Neuronal stem cell (in vitro differentiated cells): ENCODE measurements around the gene TPM2.

Source experiments
- DNase-seq: peaks from one replicate; pipeline ENCODE4 v3.0.0-alpha.2; 2013; ENCODE audit warnings: low spot score
- H2AFZ ChIP-seq: one replicate; pipeline ENCODE4 v1.6.1; 2013; ENCODE audit warnings: mild to moderate bottlenecking, low read length, inconsistent platforms
- H2AK5ac ChIP-seq: 2 replicates; pipeline ENCODE4 v1.6.1; 2013; ENCODE audit warnings: low read depth, mild to moderate bottlenecking, inconsistent platforms, low read length, moderate library complexity, mixed read lengths
- H2BK120ac ChIP-seq: 2 replicates; pipeline ENCODE4 v1.6.1; 2013; ENCODE audit warnings: low read depth, mild to moderate bottlenecking, inconsistent platforms, low read length, moderate library complexity, mixed read lengths
- H2BK12ac ChIP-seq: one replicate; pipeline ENCODE4 v1.6.1; 2013; ENCODE audit warnings: low read length, inconsistent platforms
- H2BK15ac ChIP-seq: 2 replicates; pipeline ENCODE4 v1.6.1; 2013; ENCODE audit warnings: mild to moderate bottlenecking, low read length, inconsistent platforms, mixed read lengths
- H2BK5ac ChIP-seq: one replicate; pipeline ENCODE4 v1.6.1; 2013; ENCODE audit warnings: inconsistent platforms, mild to moderate bottlenecking, low read length, moderate library complexity
- H3K14ac ChIP-seq: one replicate; pipeline ENCODE4 v1.6.1; 2013; ENCODE audit warnings: low read length, inconsistent platforms
- H3K18ac ChIP-seq: 2 replicates; pipeline ENCODE4 v1.6.1; 2013; ENCODE audit warnings: low read length, inconsistent platforms
- H3K23ac ChIP-seq: 2 replicates; pipeline ENCODE4 v1.6.1; 2013; ENCODE audit warnings: low read depth, mild to moderate bottlenecking, mixed read lengths, low read length, inconsistent platforms; ENCODE audit not compliant: poor library complexity
- H3K27ac ChIP-seq: replicated peaks from 3 replicates; pipeline ENCODE4 v1.5.1; 2013; ENCODE audit warnings: low read length, inconsistent platforms
- H3K27me3 ChIP-seq, 3 experiments: 2 replicates each; pipeline ENCODE4 v1.6.1; 2013; ENCODE audit warnings: low read length in 3 of 3, mild to moderate bottlenecking in 2 of 3, inconsistent platforms in 1 of 3, low read depth in 1 of 3, mixed read lengths in 1 of 3, moderate library complexity in 1 of 3; ENCODE audit not compliant: control insufficient read depth in 3 of 3, insufficient read depth in 3 of 3
- H3K36me3 ChIP-seq, 2 donors: replicated peaks in 1 of 2; 2 replicates each; pipeline ENCODE4 v1.6.1; 2013; ENCODE audit warnings: low read length in 2 of 2; ENCODE audit not compliant: control insufficient read depth in 2 of 2, insufficient read depth in 2 of 2
- H3K4ac ChIP-seq: 2 replicates; pipeline ENCODE4 v1.6.1; 2013; ENCODE audit warnings: inconsistent platforms, mild to moderate bottlenecking, low read length, moderate library complexity
- H3K4me1 ChIP-seq, 2 donors: 1 replicate in 1 of 2; 2 replicates in 1 of 2; pipeline ENCODE4 v1.6.1; 2013; ENCODE audit warnings: low read length in 2 of 2, low read depth in 1 of 2; ENCODE audit not compliant: control insufficient read depth in 2 of 2, insufficient read depth in 1 of 2
- H3K4me2 ChIP-seq: one replicate; pipeline ENCODE4 v1.6.1; 2013; ENCODE audit warnings: mild to moderate bottlenecking, low read length, inconsistent platforms; ENCODE audit not compliant: insufficient read depth, poor library complexity, severe bottlenecking
- H3K4me3 ChIP-seq, 2 donors: 2 replicates each; pipeline ENCODE4 v1.5.1; 2013; ENCODE audit warnings: low read length in 2 of 2, mild to moderate bottlenecking in 2 of 2, inconsistent platforms in 1 of 2, moderate library complexity in 1 of 2
- H3K79me1 ChIP-seq: one replicate; pipeline ENCODE4 v1.6.1; 2013; ENCODE audit warnings: low read depth, mild to moderate bottlenecking, inconsistent platforms, low read length, moderate library complexity
- H3K9ac ChIP-seq: one replicate; pipeline ENCODE4 v1.6.1; 2013; ENCODE audit warnings: mild to moderate bottlenecking, low read depth, low read length, inconsistent platforms; ENCODE audit not compliant: poor library complexity
- H3K9me3 ChIP-seq, 2 donors: replicated peaks in 1 of 2; 2 replicates each; pipeline versions ENCODE3 to v1.6.1; 2013; ENCODE audit warnings: low read length in 2 of 2, mild to moderate bottlenecking in 2 of 2, inconsistent platforms in 1 of 2, low read depth in 1 of 2, mixed read lengths in 1 of 2, moderate library complexity in 1 of 2; ENCODE audit not compliant: control insufficient read depth in 2 of 2, insufficient read depth in 1 of 2
- H4K8ac ChIP-seq: one replicate; pipeline ENCODE4 v1.6.1; 2013; ENCODE audit warnings: low read depth, mild to moderate bottlenecking, inconsistent platforms, low read length, moderate library complexity
- H4K91ac ChIP-seq: one replicate; pipeline ENCODE4 v1.6.1; 2013; ENCODE audit warnings: low read length, low read depth, mild to moderate bottlenecking, inconsistent platforms; ENCODE audit not compliant: poor library complexity
- WGBS, 2 donors: extraction: QIAGEN DNeasy Blood & Tissue Kit; methylation state at CpG; one replicate each; pipeline ENCODE4 v1.1.7; 2013; ENCODE audit warnings: missing lambda C conversion rate in 2 of 2, mixed read lengths in 1 of 2; ENCODE audit not compliant: insufficient read length in 2 of 2, insufficient replicate concordance in 1 of 2; ENCODE audit errors: extremely low coverage in 2 of 2; 5-methylcytosine and 5-hydroxymethylcytosine counted together

Gene TPM2

DNA sequence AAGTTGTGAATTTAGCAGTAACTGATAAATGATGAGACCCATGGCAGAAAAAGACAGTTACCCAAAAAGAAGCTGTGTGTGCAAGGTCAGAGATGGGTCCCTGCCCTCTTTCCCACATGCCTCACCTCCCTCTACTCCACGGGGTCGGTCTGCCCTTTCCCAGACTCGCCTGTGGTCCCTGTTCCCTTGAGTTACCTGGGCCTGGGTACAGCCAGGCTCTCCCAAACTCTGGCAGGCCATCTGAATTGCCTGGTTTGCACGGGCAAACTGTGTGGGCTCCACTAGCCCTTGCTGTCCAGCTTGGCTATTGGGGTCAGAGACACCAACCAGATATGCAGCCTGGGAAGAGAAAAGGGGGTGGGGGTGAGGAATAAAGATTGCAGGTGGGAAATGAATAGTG is 18.4 kb upstream of the TPM2 start:
- Histone ChIP-seq H3K36me3 (peaks cover 77 to 94% of the 10 kb centered on the region in 2 donors), H2AFZ (no peak overlapping the region), H2BK15ac (no peak overlapping the region), H4K8ac (no peak overlapping the region), H3K27me3 (no peaks in the 10 kb centered on the region), H3K27ac (no peak overlapping the region), H3K79me1 (no peaks in the 10 kb centered on the region), H4K91ac (no peak overlapping the region), H2AK5ac (no peak overlapping the region), H3K9ac (no peak overlapping the region), H3K4me2 (no peak overlapping the region), H2BK120ac (no peak overlapping the region), H3K14ac (no peak overlapping the region), H3K9me3 (no peaks in the 10 kb centered on the region), H3K4me1 (no peaks in the 10 kb centered on the region), H2BK5ac (no peak overlapping the region), H3K4ac (no peak overlapping the region), H3K23ac (no peak overlapping the region), H3K18ac (no peak overlapping the region), H2BK12ac (no peak overlapping the region), H3K4me3 (no peak overlapping the region)
- DNase-seq: no peak
- no CpG with 5 or more reads among the region's 4 CpGs for WGBS, 2 donors

DNA sequence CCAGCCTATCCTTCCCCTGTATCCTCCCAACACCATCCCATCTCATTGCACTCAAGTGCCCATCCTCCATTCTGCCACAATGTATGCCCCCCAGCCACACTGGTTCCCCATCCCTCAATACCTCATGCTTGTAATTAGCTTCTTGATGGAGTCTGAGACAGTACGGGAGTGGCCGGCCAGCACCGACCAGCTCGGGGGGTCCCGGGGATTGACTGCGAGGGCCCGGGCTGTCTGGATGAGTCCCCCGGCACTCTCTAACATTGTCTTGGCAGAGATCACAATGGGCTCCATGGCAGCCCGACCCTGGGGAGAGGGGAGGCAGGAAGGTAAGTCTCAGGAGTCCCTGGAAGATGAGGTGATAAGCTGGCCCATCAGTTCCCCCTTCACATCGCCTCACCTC is 17.2 kb upstream of the TPM2 start:
- H3K18ac ChIP-seq: no peak overlapping the region
- no peak overlapping the region for H2AFZ ChIP-seq
- no peak overlapping the region for H2AK5ac ChIP-seq
- H2BK5ac ChIP-seq: no peak overlapping the region
- no peak overlapping the region for H2BK120ac ChIP-seq
- H4K8ac ChIP-seq: no peak overlapping the region
- H3K9ac ChIP-seq: peak overlapping the region; percentile 3
- no CpG with 5 or more reads among the region's 10 CpGs for WGBS, 2 donors
- H3K4me1 ChIP-seq: no peaks in the 10 kb centered on the region
- H3K36me3 ChIP-seq: peaks cover 75 to 94% of the 10 kb centered on the region in 2 donors
- DNase-seq: no peak
- no peak overlapping the region for H3K4me2 ChIP-seq
- H4K91ac ChIP-seq: no peak overlapping the region
- H3K9me3 ChIP-seq: no peaks in the 10 kb centered on the region
- H3K4ac ChIP-seq: no peak overlapping the region
- H2BK15ac ChIP-seq: no peak overlapping the region
- no peak overlapping the region for H3K23ac ChIP-seq
- H3K4me3 ChIP-seq: peak overlapping the region in 1 of 2 donors; percentile 35
- H3K27me3 ChIP-seq: no peaks in the 10 kb centered on the region
- H2BK12ac ChIP-seq: no peak overlapping the region
- H3K79me1 ChIP-seq: no peaks in the 10 kb centered on the region
- H3K14ac ChIP-seq: no peak overlapping the region
- no peak overlapping the region for H3K27ac ChIP-seq

DNA sequence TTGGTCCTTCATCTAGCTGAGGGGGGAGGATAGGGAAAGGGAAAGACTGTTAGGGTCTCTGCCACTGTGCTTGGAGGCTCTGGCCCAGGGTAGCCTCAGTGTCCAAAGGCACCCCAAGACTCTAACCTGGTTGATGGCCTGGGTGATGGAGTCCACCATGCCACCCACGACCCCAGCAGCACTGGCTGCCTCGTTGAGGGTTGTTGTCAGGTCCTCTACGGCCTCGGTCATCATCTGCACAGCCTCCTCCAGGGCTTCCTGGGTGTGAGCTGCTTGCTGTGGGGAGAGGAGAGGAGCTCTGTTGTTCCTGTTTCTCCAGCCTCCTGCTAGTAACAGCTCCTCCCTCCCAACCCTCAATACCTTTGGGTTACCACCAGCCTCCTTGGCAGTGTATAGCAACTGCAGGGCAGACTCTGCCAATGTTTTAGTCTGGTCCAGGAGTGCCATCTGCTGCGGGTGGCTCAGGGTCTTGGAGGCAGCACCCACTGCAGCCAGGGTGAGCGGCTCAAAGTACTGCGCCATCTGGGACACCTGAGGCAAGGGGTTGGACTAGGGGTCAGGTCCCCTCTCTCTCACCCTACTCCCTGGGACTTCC is 16.2 kb upstream of the TPM2 start:
- no peak overlapping the region for H4K8ac ChIP-seq
- no peak overlapping the region for H3K9ac ChIP-seq
- no peaks in the 10 kb centered on the region for H3K9me3 ChIP-seq
- no peak overlapping the region for H4K91ac ChIP-seq
- WGBS, 2 donors: no CpG with 5 or more reads among the region's 7 CpGs
- no peak overlapping the region for H3K4me2 ChIP-seq
- no peak overlapping the region for H3K4ac ChIP-seq
- no peak overlapping the region for H2BK12ac ChIP-seq
- no peak overlapping the region for H3K4me3 ChIP-seq
- H3K18ac ChIP-seq: no peak overlapping the region
- no peak for DNase-seq
- peaks cover 74 to 94% of the 10 kb centered on the region in 2 donors for H3K36me3 ChIP-seq
- H2AFZ ChIP-seq: no peak overlapping the region
- H3K79me1 ChIP-seq: no peaks in the 10 kb centered on the region
- H3K23ac ChIP-seq: no peak overlapping the region
- H2AK5ac ChIP-seq: no peak overlapping the region
- no peak overlapping the region for H2BK15ac ChIP-seq
- H3K27ac ChIP-seq: no peak overlapping the region
- H2BK120ac ChIP-seq: no peak overlapping the region
- no peaks in the 10 kb centered on the region for H3K27me3 ChIP-seq
- H2BK5ac ChIP-seq: no peak overlapping the region
- no peak overlapping the region for H3K14ac ChIP-seq
- no peaks in the 10 kb centered on the region for H3K4me1 ChIP-seq

DNA sequence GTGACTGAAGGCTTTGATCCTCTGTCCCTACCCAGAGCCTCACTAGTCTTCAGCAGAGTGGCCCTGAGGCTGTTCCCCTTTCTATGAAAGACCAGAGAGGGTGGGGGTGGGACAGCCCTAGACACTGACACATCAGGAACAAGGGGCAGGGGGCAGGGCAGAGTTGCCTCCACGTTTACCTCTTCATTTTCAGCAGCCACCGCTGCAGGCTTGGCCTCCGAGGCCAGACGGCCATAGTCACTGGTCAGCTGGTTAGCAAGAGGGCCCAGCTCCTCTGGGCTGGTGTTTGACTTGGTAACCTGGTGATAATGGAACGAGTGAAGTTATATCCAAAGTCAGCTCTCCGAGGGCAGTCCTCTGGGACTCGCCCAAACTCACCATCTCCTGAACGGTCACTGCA is 15.6 kb upstream of the TPM2 start:
- H3K14ac ChIP-seq: no peak overlapping the region
- no peak overlapping the region for H2BK15ac ChIP-seq
- no peaks in the 10 kb centered on the region for H3K4me1 ChIP-seq
- no peak overlapping the region for H3K4ac ChIP-seq
- H2BK120ac ChIP-seq: no peak overlapping the region
- H3K9ac ChIP-seq: no peak overlapping the region
- no peak overlapping the region for H2AFZ ChIP-seq
- no peak overlapping the region for H3K4me3 ChIP-seq
- no peaks in the 10 kb centered on the region for H3K9me3 ChIP-seq
- H3K27ac ChIP-seq: no peak overlapping the region
- H3K18ac ChIP-seq: no peak overlapping the region
- H3K4me2 ChIP-seq: no peak overlapping the region
- no peak overlapping the region for H4K8ac ChIP-seq
- no peaks in the 10 kb centered on the region for H3K79me1 ChIP-seq
- H2AK5ac ChIP-seq: no peak overlapping the region
- no peak overlapping the region for H2BK12ac ChIP-seq
- H3K23ac ChIP-seq: no peak overlapping the region
- no CpG with 5 or more reads among the region's 8 CpGs for WGBS, 2 donors
- DNase-seq: no peak
- no peak overlapping the region for H2BK5ac ChIP-seq
- peaks cover 72 to 94% of the 10 kb centered on the region in 2 donors for H3K36me3 ChIP-seq
- H3K27me3 ChIP-seq: no peaks in the 10 kb centered on the region
- no peak overlapping the region for H4K91ac ChIP-seq
